ENCODE measurements around the gene LRRC37B. TPM values are rescaled to one million over a fixed set of nuclear protein-coding genes. Genes with fewer than 3 reads are reported as not detected.

The LRRC37B gene
- total and polyA plus RNA-seq, 2 donors (not counting 1 experiment from before 2014, with no cell fraction given), result 16.3 to 40.6 TPM

GRCh38 chr17:32100971-32101631 lies 93.9 kb downstream of the LRRC37B start:
- Mint-ChIP-seq H3K4me1 (peaks cover 4% of the 10 kb centered on the region), H3K27ac (no peak overlapping the region), H3K4me3 (no peak overlapping the region), H3K9me3 (ENCODE audit: insufficient read depth) (no peaks in the 10 kb centered on the region), H3K27me3 (peaks cover 7% of the 10 kb centered on the region)
- H3K4me2 ChIP-seq (replicated peaks; ENCODE audit: low read depth, low read length, poor library complexity, severe bottlenecking), result no peak overlapping the region
- POLR2A ChIA-PET, result no interaction called here
- H2AFZ ChIP-seq (ENCODE audit: insufficient read depth, low read depth, low read length, poor library complexity, severe bottlenecking), result no peak overlapping the region
- CTCF ChIA-PET, result interaction anchor here (1.1 kb wide), 1 partner anchor 35 kb away, joined by 3 read pairs; no protein-coding TSS in a partner anchor
- H3K9me3 ChIP-seq (ENCODE audit: control extremely low read depth in 1 of 3, control insufficient read depth in 2 of 3, insufficient read depth in 1 of 3, low read length in 2 of 3), result no peaks in the 10 kb centered on the region
- no peaks in the 10 kb centered on the region for H3K4me1 ChIP-seq (ENCODE audit: control insufficient read depth in 2 of 2, insufficient read depth in 2 of 2, low read length in 2 of 2)
- DNase-seq (no peak), ATAC-seq (ENCODE audit: low read depth) (no peak)
- 89% methylated on average over 6 of the region's 8 CpGs for WGBS (ENCODE audit: insufficient coverage)
- TF ChIP-seq EZH2 (IDR thresholded peaks at IDR 0.05; ENCODE audit: borderline replicate concordance, insufficient read depth, low read depth, low read length, poor library complexity, severe bottlenecking), result no peak
- no peak for TF ChIP-seq CTCF (IDR thresholded peaks at IDR 0.05)
- H3K36me3 ChIP-seq (replicated peaks in 1 of 2; ENCODE audit: control extremely low read depth in 1 of 2, control insufficient read depth in 1 of 2, extremely low read depth in 1 of 2, insufficient read depth in 2 of 2, low read length in 1 of 2), result no peaks in the 10 kb centered on the region
- H3K79me2 ChIP-seq (ENCODE audit: control insufficient read depth, insufficient read depth, low read length), result no peaks in the 10 kb centered on the region
- intact Hi-C loops (cut with micrococcal nuclease), result no loop called here
- no peaks in the 10 kb centered on the region for H3K27me3 ChIP-seq (replicated peaks in 1 of 4; ENCODE audit: control extremely low read depth in 1 of 4, control insufficient read depth in 3 of 4, insufficient read depth in 4 of 4, low read length in 3 of 4)
- no peaks in the 10 kb centered on the region for H4K20me1 ChIP-seq (ENCODE audit: control insufficient read depth, insufficient read depth, low read length, poor library complexity, severe bottlenecking)
- H3K27ac ChIP-seq (ENCODE audit: low read length in 2 of 2), result no peak overlapping the region
- no peak overlapping the region for H3K9ac ChIP-seq (ENCODE audit: low read length)
- H3K4me3 ChIP-seq (ENCODE audit: control extremely low read depth in 1 of 5, extremely low read depth in 1 of 5, insufficient read depth in 1 of 5, low read depth in 2 of 5, low read length in 4 of 5), result no peak overlapping the region

DNA sequence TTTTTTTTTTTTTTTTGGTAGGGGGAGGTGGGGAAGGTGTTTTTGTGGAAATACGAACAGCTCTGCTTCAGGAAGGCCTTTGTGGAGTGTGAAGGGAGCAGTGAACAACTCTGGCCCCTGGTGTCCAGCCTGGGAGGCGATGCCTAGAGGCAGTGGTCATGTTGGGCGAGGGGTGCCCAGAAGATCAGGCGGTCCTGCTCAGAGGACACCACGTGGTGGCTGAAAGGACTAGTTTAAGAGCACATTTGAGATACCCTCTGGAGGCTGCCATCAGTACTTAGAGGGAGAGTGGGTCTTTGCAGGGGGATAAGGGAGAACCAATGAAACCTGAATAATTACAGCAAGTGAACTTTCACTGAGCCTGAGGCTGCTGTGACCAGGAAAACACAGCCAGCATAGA lies 95.0 kb downstream of the LRRC37B start:
- Histone ChIP-seq H3K9ac (ENCODE audit: low read length) (no peak overlapping the region), H2AFZ (ENCODE audit: insufficient read depth, low read depth, low read length, poor library complexity, severe bottlenecking) (no peak overlapping the region), H3K4me2 (replicated peaks; ENCODE audit: low read depth, low read length, poor library complexity, severe bottlenecking) (no peak overlapping the region), H3K79me2 (ENCODE audit: control insufficient read depth, insufficient read depth, low read length) (no peaks in the 10 kb centered on the region), H3K4me1 (ENCODE audit: control insufficient read depth in 2 of 2, insufficient read depth in 2 of 2, low read length in 2 of 2) (peaks cover 0 to 3% of the 10 kb centered on the region in 2 donors), H4K20me1 (ENCODE audit: control insufficient read depth, insufficient read depth, low read length, poor library complexity, severe bottlenecking) (no peaks in the 10 kb centered on the region), H3K27ac (ENCODE audit: low read length in 2 of 2) (no peak overlapping the region), H3K9me3 (ENCODE audit: control extremely low read depth in 1 of 3, control insufficient read depth in 2 of 3, insufficient read depth in 1 of 3, low read length in 2 of 3) (no peaks in the 10 kb centered on the region), H3K36me3 (replicated peaks in 1 of 2; ENCODE audit: control extremely low read depth in 1 of 2, control insufficient read depth in 1 of 2, extremely low read depth in 1 of 2, insufficient read depth in 2 of 2, low read length in 1 of 2) (no peaks in the 10 kb centered on the region), H3K27me3 (replicated peaks in 1 of 4; ENCODE audit: control extremely low read depth in 1 of 4, control insufficient read depth in 3 of 4, insufficient read depth in 4 of 4, low read length in 3 of 4) (no peaks in the 10 kb centered on the region), H3K4me3 (ENCODE audit: control extremely low read depth in 1 of 5, extremely low read depth in 1 of 5, insufficient read depth in 1 of 5, low read depth in 2 of 5, low read length in 4 of 5) (no peak overlapping the region)
- no peaks in the 10 kb centered on the region for H3K9me3 Mint-ChIP-seq (ENCODE audit: insufficient read depth)
- H3K4me3 Mint-ChIP-seq, result no peak overlapping the region
- TF ChIP-seq CTCF (IDR thresholded peaks at IDR 0.05) (no peak), EZH2 (IDR thresholded peaks at IDR 0.05; ENCODE audit: borderline replicate concordance, insufficient read depth, low read depth, low read length, poor library complexity, severe bottlenecking) (no peak)
- H3K4me1 Mint-ChIP-seq, result peaks cover 3% of the 10 kb centered on the region
- POLR2A ChIA-PET, result interaction anchor here (0.7 kb wide), 1 partner anchor 101 kb away, joined by 8 read pairs; no protein-coding TSS in a partner anchor
- H3K27me3 Mint-ChIP-seq, result peaks cover 2% of the 10 kb centered on the region
- 89% methylated on average over 5 of the region's 5 CpGs for WGBS (ENCODE audit: insufficient coverage)
- no peak overlapping the region for H3K27ac Mint-ChIP-seq
- CTCF ChIA-PET, result no interaction called here
- ATAC-seq (ENCODE audit: low read depth) (no peak), DNase-seq (no peak)
- intact Hi-C loops (cut with micrococcal nuclease), result no loop called here

All from B cell (primary cell).